ENCODE results near the gene USP24. TPM values are rescaled to one million over a fixed set of nuclear protein-coding genes. Genes with fewer than 3 reads are reported as not detected.
"Not testable (repeated sequence)": the region's sequence is repeated elsewhere in the genome, so short reads cannot be mapped to it uniquely, and the experiment has no call there.

Gene USP24
- total RNA-seq, 2 donors from 2014 or later, result 31.8 to 34.9 TPM

GRCh38 chr1:55127827-55128343, 87.3 kb downstream of the USP24 start:
- no peak for DNase-seq
- Histone ChIP-seq H3K36me3 (peaks cover 17% of the 10 kb centered on the region), H3K9me3 (no peaks in the 10 kb centered on the region), H3K27ac (no peak overlapping the region), H3K27me3 (no peaks in the 10 kb centered on the region), H3K9ac (ENCODE audit: low read depth in 2 of 2, low read length in 2 of 2) (no peak overlapping the region), H3K4me1 (no peaks in the 10 kb centered on the region), H3K4me3 (no peak overlapping the region)
- no peak for TF ChIP-seq CTCF (IDR thresholded peaks at IDR 0.05)
- intact Hi-C loops (cut with DNase I), result no loop called here

- intact Hi-C loops (cut with DNase I), result no loop called here
- no peak overlapping the region for H3K4me3 ChIP-seq
- H3K9ac ChIP-seq (ENCODE audit: low read depth in 2 of 2, low read length in 2 of 2), result no peak overlapping the region
- no peaks in the 10 kb centered on the region for H3K9me3 ChIP-seq
- no peak for TF ChIP-seq CTCF (IDR thresholded peaks at IDR 0.05)
- no peaks in the 10 kb centered on the region for H3K4me1 ChIP-seq
- H3K27ac ChIP-seq, result no peak overlapping the region
- peaks cover 22% of the 10 kb centered on the region for H3K36me3 ChIP-seq
- DNase-seq, result no peak
- no peaks in the 10 kb centered on the region for H3K27me3 ChIP-seq
These were observed 90.7 kb downstream of the USP24 start for GRCh38 chr1:55124470-55124869.

GRCh38 chr1:55120538-55120937, 94.6 kb downstream of the USP24 start:
- DNase-seq, result no peak
- Histone ChIP-seq H3K4me3 (no peak overlapping the region), H3K27ac (no peak overlapping the region), H3K36me3 (peaks cover 13% of the 10 kb centered on the region), H3K4me1 (no peaks in the 10 kb centered on the region), H3K9me3 (no peaks in the 10 kb centered on the region), H3K27me3 (no peaks in the 10 kb centered on the region), H3K9ac (ENCODE audit: low read depth in 2 of 2, low read length in 2 of 2) (no peak overlapping the region)
- intact Hi-C loops (cut with DNase I), result no loop called here
- TF ChIP-seq CTCF (IDR thresholded peaks at IDR 0.05), result no peak

GRCh38 chr1:55118651-55119329, 96.4 kb downstream of the USP24 start:
- H3K36me3 ChIP-seq, result peaks cover 13% of the 10 kb centered on the region
- no peak overlapping the region for H3K9ac ChIP-seq (ENCODE audit: low read depth in 2 of 2, low read length in 2 of 2)
- no peak for DNase-seq
- intact Hi-C loops (cut with DNase I), result no loop called here
- H3K27ac ChIP-seq, result no peak overlapping the region
- H3K27me3 ChIP-seq, result no peaks in the 10 kb centered on the region
- no peak overlapping the region for H3K4me3 ChIP-seq
- no peak for TF ChIP-seq CTCF (IDR thresholded peaks at IDR 0.05)
- H3K9me3 ChIP-seq, result no peaks in the 10 kb centered on the region
- no peaks in the 10 kb centered on the region for H3K4me1 ChIP-seq

- no peaks in the 10 kb centered on the region for H3K9me3 ChIP-seq
- H3K4me3 ChIP-seq, result no peak overlapping the region
- H3K27ac ChIP-seq, result no peak overlapping the region
- DNase-seq, result no peak
- no peaks in the 10 kb centered on the region for H3K4me1 ChIP-seq
- intact Hi-C loops (cut with DNase I), result no loop called here
- peaks cover 6% of the 10 kb centered on the region for H3K36me3 ChIP-seq
- no peaks in the 10 kb centered on the region for H3K27me3 ChIP-seq
- H3K9ac ChIP-seq (ENCODE audit: low read depth in 2 of 2, low read length in 2 of 2), result no peak overlapping the region
- no peak for TF ChIP-seq CTCF (IDR thresholded peaks at IDR 0.05)
These were observed 97.2 kb downstream of the USP24 start for GRCh38 chr1:55117941-55118340.

GRCh38 chr1:55109005-55109404, 106.2 kb downstream of the USP24 start:
- H3K9ac ChIP-seq (ENCODE audit: low read depth in 2 of 2, low read length in 2 of 2); H3K4me3 ChIP-seq; H3K27ac ChIP-seq; intact Hi-C loops (cut with DNase I); H3K27me3 ChIP-seq; H3K4me1 ChIP-seq; H3K9me3 ChIP-seq; DNase-seq; H3K36me3 ChIP-seq: not testable (repeated sequence)

All from colonic mucosa (tissue), 4 donors.